ENCODE results near the gene LANCL3. TPM values are rescaled to one million over a fixed set of nuclear protein-coding genes. Genes with fewer than 3 reads are reported as not detected.
A peak's percentile ranks its signal among the peaks of the same experiment; 100 is the strongest.
"Not testable (repeated sequence)": the region's sequence is repeated elsewhere in the genome, so short reads cannot be mapped to it uniquely, and the experiment has no call there.

LANCL3 gene
- total RNA-seq, 2 donors from 2014 or later, result 0.02 to 0.53 TPM

GRCh38 chrX:37599729-37600128 is 28.3 kb downstream of the LANCL3 start:
- no peak for DNase-seq (ENCODE audit: low spot score in 2 of 2)
- no peaks in the 10 kb centered on the region for H3K9me3 Mint-ChIP-seq
- H3K27ac Mint-ChIP-seq, result no peak overlapping the region
- no peak for ATAC-seq
- H3K36me3 Mint-ChIP-seq, result no peaks in the 10 kb centered on the region

- no peak overlapping the region for H3K27ac Mint-ChIP-seq
- no peak for ATAC-seq
- DNase-seq (ENCODE audit: low spot score in 2 of 2), result no peak
- no peaks in the 10 kb centered on the region for H3K9me3 Mint-ChIP-seq
- no peaks in the 10 kb centered on the region for H3K36me3 Mint-ChIP-seq
Measured at GRCh38 chrX:37603938-37604409, 32.5 kb downstream of the LANCL3 start.

DNA sequence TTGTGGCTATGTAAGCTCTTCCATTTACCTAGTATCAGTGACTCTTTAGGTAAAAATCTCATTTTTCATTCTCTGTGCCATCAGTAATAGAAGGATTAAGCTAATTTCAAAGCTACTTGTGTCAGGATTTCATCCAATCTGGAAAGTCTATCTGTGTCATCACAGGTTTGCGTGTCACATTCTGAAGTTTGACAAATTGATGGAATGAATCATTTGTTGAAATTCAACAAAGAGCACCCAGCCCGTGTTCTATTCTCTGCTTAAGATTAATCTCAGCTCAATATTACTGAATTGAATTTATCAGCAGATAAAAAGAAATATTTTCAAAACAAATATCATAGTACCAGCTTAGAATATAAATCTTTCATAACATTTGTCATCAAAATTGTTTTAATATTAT is 35.8 kb downstream of the LANCL3 start:
- Mint-ChIP-seq H3K9me3 (no peaks in the 10 kb centered on the region), H3K27ac (no peak overlapping the region), H3K36me3 (no peaks in the 10 kb centered on the region)
- no peak for DNase-seq (ENCODE audit: low spot score in 2 of 2)
- no peak for ATAC-seq

DNA sequence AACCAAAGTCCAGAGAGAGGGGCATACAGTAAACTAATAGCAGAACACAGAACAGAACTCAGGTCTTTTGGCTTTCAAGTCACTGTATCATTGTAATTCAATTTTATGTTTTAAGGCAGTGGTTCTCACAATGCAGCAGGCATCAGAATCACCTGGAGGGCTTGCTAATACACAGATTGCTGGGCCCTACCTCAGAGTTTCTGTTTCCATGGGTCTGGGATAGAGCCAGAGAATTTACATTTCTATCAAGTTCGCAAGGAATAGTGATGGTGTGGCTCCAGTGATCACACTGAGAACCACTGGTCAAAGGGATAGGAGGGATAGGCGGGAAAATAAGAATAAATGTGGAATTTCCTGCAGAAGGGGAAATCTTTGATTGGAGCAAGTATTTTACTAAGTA is 36.7 kb downstream of the LANCL3 start:
- H3K36me3 Mint-ChIP-seq, result no peaks in the 10 kb centered on the region
- no peak overlapping the region for H3K27ac Mint-ChIP-seq
- no peaks in the 10 kb centered on the region for H3K9me3 Mint-ChIP-seq
- ATAC-seq (no peak), DNase-seq (ENCODE audit: low spot score in 2 of 2) (no peak)

DNA sequence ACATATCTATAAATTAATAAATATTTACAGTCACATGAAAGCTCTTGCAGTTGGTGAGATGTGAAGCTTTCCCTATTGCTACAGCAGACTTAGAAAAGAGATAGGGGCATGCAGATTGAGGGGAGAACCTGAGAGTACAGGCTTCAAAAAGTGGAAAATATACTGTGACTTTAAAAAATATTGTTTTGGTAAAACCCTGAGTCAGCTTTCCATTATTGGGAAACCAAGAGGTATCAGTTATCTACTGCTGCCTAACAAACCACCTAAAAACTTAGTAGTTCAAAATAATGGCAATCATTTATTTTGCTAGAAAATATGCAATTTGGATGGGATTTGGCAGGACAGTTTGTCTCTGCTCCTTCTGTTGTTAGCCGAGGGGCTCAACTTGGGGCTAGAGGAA is 38.3 kb downstream of the LANCL3 start:
- no peak for DNase-seq (ENCODE audit: low spot score in 2 of 2)
- no peak for ATAC-seq
- Mint-ChIP-seq H3K36me3 (no peaks in the 10 kb centered on the region), H3K27ac (no peak overlapping the region), H3K9me3 (no peaks in the 10 kb centered on the region)

- ATAC-seq (no peak), DNase-seq (ENCODE audit: low spot score in 2 of 2) (no peak)
- Mint-ChIP-seq H3K9me3 (no peaks in the 10 kb centered on the region), H3K27ac (no peak overlapping the region), H3K36me3 (no peaks in the 10 kb centered on the region)
Measured at GRCh38 chrX:37613933-37614332, 42.5 kb downstream of the LANCL3 start.

DNA sequence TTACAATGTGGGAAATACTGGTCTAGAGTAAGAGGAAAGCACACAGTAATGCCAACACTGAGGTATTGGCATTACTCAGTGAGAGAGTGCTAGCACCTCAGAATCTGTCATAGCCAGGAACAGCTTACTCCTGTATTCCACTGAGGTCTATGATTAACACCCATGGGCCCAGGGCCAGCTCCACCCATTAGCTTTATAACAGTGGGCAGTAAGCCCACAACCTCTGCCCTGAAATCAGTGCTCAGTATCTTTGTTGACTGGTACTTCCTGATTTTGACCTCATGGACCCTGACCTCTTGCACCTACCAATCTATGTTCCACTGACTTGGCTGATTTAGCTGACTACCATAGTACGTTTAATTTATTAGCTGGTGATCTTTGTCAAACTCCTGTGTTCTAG is 56.1 kb downstream of the LANCL3 start:
- H3K36me3 Mint-ChIP-seq, result no peaks in the 10 kb centered on the region
- H3K27ac Mint-ChIP-seq, result no peak overlapping the region
- ATAC-seq (no peak), DNase-seq (ENCODE audit: low spot score in 2 of 2) (no peak)
- H3K9me3 Mint-ChIP-seq, result no peaks in the 10 kb centered on the region

DNA sequence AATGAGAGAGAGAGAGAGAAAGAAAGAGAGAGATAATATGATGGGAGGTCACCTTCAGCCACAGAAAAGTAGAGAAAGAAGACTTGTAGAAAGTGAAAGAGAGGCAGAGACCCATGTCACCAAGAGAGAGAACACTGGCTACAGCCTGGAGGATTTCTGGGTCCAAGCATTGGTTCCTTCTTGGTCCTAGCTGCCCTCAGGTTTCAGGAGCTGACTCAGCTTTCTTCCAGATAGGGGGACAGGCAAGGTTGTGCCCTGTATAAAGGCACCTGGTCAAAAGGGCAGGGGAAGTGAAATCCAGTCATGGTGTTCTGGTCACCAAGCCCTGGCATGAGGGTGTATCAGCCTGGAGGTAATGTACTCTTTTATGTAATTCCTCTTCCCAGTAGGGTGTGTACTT is 66.6 kb downstream of the LANCL3 start:
- no peaks in the 10 kb centered on the region for H3K9me3 Mint-ChIP-seq
- no peaks in the 10 kb centered on the region for H3K36me3 Mint-ChIP-seq
- no peak overlapping the region for H3K27ac Mint-ChIP-seq
- DNase-seq (ENCODE audit: low spot score in 2 of 2) (no peak), ATAC-seq (no peak)

GRCh38 chrX:37640142-37640541 is 68.7 kb downstream of the LANCL3 start:
- DNase-seq (ENCODE audit: low spot score in 2 of 2) (no peak), ATAC-seq (no peak)
- Mint-ChIP-seq H3K9me3 (no peaks in the 10 kb centered on the region), H3K36me3 (no peaks in the 10 kb centered on the region), H3K27ac (no peak overlapping the region)

DNA sequence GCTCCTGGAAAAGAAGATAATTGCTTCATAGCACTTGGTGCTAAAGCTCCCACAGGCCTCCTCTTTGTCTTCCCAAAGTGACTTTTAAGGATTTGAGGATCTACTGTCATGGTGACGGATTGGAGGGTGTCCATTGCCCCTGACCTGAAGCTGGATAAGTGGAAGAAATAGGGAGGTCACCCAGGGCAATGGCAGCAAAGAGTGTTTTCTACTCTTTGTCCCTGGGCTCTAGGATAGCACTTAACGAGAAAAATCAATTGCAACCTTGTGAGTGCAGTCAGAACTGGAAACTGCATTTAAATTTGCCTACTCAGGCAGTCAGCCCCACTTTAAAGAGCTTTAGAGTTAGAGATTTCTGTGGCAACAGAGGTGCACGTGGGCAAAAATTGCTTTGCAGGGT is 70.4 kb downstream of the LANCL3 start:
- Mint-ChIP-seq H3K27ac (no peak overlapping the region), H3K36me3 (no peaks in the 10 kb centered on the region), H3K9me3 (no peaks in the 10 kb centered on the region)
- ATAC-seq (no peak), DNase-seq (ENCODE audit: low spot score in 2 of 2) (no peak)

- ATAC-seq (no peak), DNase-seq (ENCODE audit: low spot score in 2 of 2) (no peak)
- H3K36me3 Mint-ChIP-seq, result no peaks in the 10 kb centered on the region
- H3K9me3 Mint-ChIP-seq, result no peaks in the 10 kb centered on the region
- H3K27ac Mint-ChIP-seq, result no peak overlapping the region
Measured at GRCh38 chrX:37644381-37645305, 73.2 kb downstream of the LANCL3 start.

- no peak for ATAC-seq
Measured at GRCh38 chrX:37646254-37646653, 74.8 kb downstream of the LANCL3 start.

GRCh38 chrX:37650879-37651278 is 79.4 kb downstream of the LANCL3 start:
- not testable (repeated sequence) for DNase-seq (ENCODE audit: low spot score in 2 of 2); H3K9me3 Mint-ChIP-seq; ATAC-seq; H3K27ac Mint-ChIP-seq; H3K36me3 Mint-ChIP-seq

More at GRCh38 chrX:37646254-37646653, 74.8 kb downstream of the LANCL3 start:
- Mint-ChIP-seq H3K36me3 (no peaks in the 10 kb centered on the region), H3K9me3 (no peaks in the 10 kb centered on the region), H3K27ac (no peak overlapping the region)
- no peak for DNase-seq (ENCODE audit: low spot score in 2 of 2)

DNA sequence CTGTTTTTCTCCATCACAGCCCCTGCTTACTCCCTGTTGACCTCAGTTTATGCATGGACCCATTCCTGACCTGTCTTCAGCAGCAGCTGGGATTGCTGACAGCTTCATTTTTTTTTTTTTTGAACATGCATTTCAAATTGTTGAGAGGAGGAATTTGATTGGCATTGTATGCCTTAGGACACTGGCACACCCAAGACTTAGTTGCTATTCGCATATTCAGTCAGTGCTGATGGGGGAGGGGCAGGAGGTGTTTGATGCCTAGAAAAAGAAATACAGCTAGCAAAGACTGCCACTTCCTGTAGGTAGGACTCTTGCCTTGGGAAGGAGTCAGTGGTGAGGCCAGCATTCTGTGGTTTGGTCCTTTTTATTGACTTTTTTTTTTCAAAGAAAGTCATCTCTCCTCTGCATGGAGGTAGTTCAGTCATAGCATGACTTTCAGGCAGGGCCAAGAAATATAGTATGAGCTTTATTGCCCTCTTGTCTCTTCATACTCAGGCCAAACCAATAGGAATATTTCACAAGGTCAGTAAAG is 80.5 kb downstream of the LANCL3 start:
- H3K9me3 Mint-ChIP-seq, result no peaks in the 10 kb centered on the region
- no peaks in the 10 kb centered on the region for H3K36me3 Mint-ChIP-seq
- peak in 1 of 2 donors; percentile 2 for DNase-seq (ENCODE audit: low spot score in 2 of 2)
- no peak overlapping the region for H3K27ac Mint-ChIP-seq
- ATAC-seq, result peak in 1 of 2 donors; percentile 40

DNA sequence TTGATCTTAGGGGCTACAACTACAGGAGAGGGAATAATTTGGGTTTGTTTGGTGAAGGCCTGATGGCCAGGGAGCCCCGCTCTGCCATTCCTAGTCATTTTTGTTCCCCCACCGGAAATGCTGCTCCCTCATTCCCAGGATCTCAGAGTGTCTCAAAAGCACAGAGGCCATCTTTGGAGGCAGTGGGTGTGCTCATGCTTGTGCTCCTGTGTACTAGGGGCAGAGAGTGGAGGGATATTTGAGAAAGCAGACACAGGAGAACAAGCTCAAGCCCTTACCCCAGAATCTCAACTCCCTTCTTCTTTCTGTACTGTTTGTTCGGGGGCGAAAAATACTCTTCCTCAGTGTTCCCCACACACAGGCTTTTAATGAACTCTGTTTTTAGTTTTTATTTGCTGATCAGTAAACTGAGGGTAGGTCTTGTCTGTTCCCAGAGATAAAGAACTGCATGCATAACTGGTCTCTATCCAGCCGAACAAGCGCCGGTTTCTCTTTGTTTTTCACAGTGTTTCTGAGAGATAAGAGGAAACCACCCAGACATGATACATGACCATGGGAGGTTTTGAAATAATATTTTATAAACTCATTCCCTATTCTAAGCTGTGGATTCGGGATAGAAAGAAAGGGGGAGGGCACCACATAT is 81.2 kb downstream of the LANCL3 start:
- ATAC-seq (no peak), DNase-seq (ENCODE audit: low spot score in 2 of 2) (no peak)
- Mint-ChIP-seq H3K9me3 (no peaks in the 10 kb centered on the region), H3K36me3 (no peaks in the 10 kb centered on the region), H3K27ac (no peak overlapping the region)

DNA sequence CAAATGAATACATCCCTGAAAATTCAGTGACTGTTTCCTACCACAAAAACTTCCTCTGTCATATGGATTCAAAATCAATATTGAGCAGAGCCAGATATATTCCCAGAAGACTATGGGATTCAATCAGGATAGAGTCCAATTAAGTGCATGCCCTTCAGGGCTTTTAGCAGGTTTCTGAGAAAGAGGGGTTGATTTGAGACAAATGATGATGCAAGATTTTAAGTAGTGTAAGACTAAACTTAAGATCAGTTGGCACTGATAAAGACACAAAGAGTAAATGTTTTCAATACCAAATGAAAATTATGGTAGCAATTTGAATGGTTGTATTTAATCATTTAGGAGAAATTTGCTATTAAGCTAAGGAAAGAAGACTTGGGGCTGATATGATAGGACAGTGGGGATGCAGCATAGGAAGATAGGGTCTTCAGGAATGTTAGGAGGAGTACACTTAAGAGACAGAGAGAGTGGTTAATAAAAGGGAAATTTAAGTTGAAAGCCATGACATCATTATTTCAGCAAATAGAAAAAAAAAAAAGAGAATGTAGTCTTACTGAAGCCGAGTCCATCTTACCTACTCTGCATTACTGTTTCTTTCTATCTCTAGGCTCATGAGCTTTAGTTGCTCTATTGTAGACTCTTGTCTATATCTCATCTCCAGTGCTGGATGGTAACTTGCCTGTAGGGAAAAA is 82.1 kb downstream of the LANCL3 start:
- DNase-seq (ENCODE audit: low spot score in 2 of 2), result no peak
- H3K27ac Mint-ChIP-seq, result no peak overlapping the region
- no peak for ATAC-seq
- no peaks in the 10 kb centered on the region for H3K36me3 Mint-ChIP-seq
- no peaks in the 10 kb centered on the region for H3K9me3 Mint-ChIP-seq

Measured in activated naive CD4-positive, alpha-beta T cell treated with anti-CD3 and anti-CD28 coated beads, Interleukin-2, amount 50 U/mL, for 72 hours (primary cell).